ACHN (cell line): Measurements from ENCODE around the gene TEDDM1.

Experiments used
- DNase-seq: peaks from one replicate; pipeline ENCODE4 v3.0.0-alpha.2; 2015
- in situ Hi-C: cut with HindIII; loops from 2 replicates; pipeline ENCODE4 v1.10.0; 2017; ENCODE audit warnings: low sequenced_read_pairs, low pct_ligation_motif_present, low pct_unique_long_range_greater_than_20kb

Gene TEDDM1

GRCh38 chr1:182410138-182410537 is 9.7 kb upstream of the TEDDM1 start:
- in situ Hi-C loops = no loop called here
- no peak for DNase-seq

- in situ Hi-C loops = no loop called here
Measured at GRCh38 chr1:182408435-182409075, 8.1 kb upstream of the TEDDM1 start.

GRCh38 chr1:182407724-182408123 is 7.3 kb upstream of the TEDDM1 start:
- in situ Hi-C loops = no loop called here
- no peak for DNase-seq

More at GRCh38 chr1:182408435-182409075, 8.1 kb upstream of the TEDDM1 start:
- DNase-seq = no peak

- DNase-seq = no peak
- in situ Hi-C loops = no loop called here
Measured at GRCh38 chr1:182406012-182406411, 5.5 kb upstream of the TEDDM1 start.

- in situ Hi-C loops = no loop called here
- no peak for DNase-seq
Measured at GRCh38 chr1:182405578-182405977, 5.1 kb upstream of the TEDDM1 start.

GRCh38 chr1:182404781-182405180 is 4.3 kb upstream of the TEDDM1 start:
- DNase-seq = no peak
- in situ Hi-C loops = no loop called here

GRCh38 chr1:182397653-182398393 is 2.6 kb downstream of the TEDDM1 start:
- in situ Hi-C loops = no loop called here
- no peak for DNase-seq

GRCh38 chr1:182395906-182396305 is 4.6 kb downstream of the TEDDM1 start:
- DNase-seq = no peak
- in situ Hi-C loops = no loop called here

GRCh38 chr1:182394055-182394775 is 6.3 kb downstream of the TEDDM1 start:
- in situ Hi-C loops = no loop called here

GRCh38 chr1:182392050-182393028 is 8.1 kb downstream of the TEDDM1 start:
- in situ Hi-C loops = no loop called here
- peak; percentile 48 for DNase-seq

More at GRCh38 chr1:182394055-182394775, 6.3 kb downstream of the TEDDM1 start:
- DNase-seq = no peak

GRCh38 chr1:182391362-182392049 is 9.0 kb downstream of the TEDDM1 start, which contains the start of gene GLUL:
Gene GLUL, minus strand, starts transcription at chr1:182391790. Its CDS starts 3,053 bp downstream, at chr1:182388737.
- in situ Hi-C loops = no loop called here
- peak; percentile 86 for DNase-seq

GRCh38 chr1:182391028-182391361 is 9.5 kb downstream of the TEDDM1 start:
- in situ Hi-C loops = no loop called here
- no peak for DNase-seq

- in situ Hi-C loops = no loop called here
- DNase-seq = no peak
Measured at GRCh38 chr1:182389619-182390047, 10.8 kb downstream of the TEDDM1 start.

GRCh38 chr1:182388392-182389134 is 11.9 kb downstream of the TEDDM1 start:
- in situ Hi-C loops = no loop called here
- no peak for DNase-seq

- DNase-seq = no peak
- in situ Hi-C loops = no loop called here
Measured at GRCh38 chr1:182387566-182387965, 12.9 kb downstream of the TEDDM1 start.

- no peak for DNase-seq
- in situ Hi-C loops = no loop called here
Measured at GRCh38 chr1:182386980-182387379, 13.5 kb downstream of the TEDDM1 start.
